Activated CD8-positive, alpha-beta memory T cell treated with anti-CD3 and anti-CD28 coated beads, Interleukin-2, amount 10 ng/mL, durations not matched to agents 7 days and 5 days (primary cell): Measurements from ENCODE around the gene GOLGA8B. TPM values are rescaled to one million over a fixed set of nuclear protein-coding genes. Genes with fewer than 3 reads are reported as not detected.

Source experiments
- ATAC-seq: fragments of 150-1000 bp; cut with Tn5 transposase; one replicate; pipeline ENCODE4 v1.10.0; 2021; ENCODE audit warnings: moderate library complexity
- CTCF ChIA-PET: fragments of 350-600 bp; sonication (Branson Sonifier 250); formaldehyde crosslinking; loops from one replicate; lab custom pipeline; 2021; ENCODE audit warnings: antibody characterized with exemption; lab: Charles Lee
- DNase-seq: peaks from one replicate; pipeline ENCODE4 v3.0.0-alpha.2; 2020
- H3K27ac Mint-ChIP-seq: one replicate; pipeline ENCODE4 v1.8.0; 2021; ENCODE audit warnings: mild to moderate bottlenecking, mixed read lengths
- H3K27me3 Mint-ChIP-seq: one replicate; pipeline ENCODE4 v1.8.0; 2021; ENCODE audit warnings: mixed read lengths
- H3K36me3 Mint-ChIP-seq: one replicate; pipeline ENCODE4 v1.8.0; 2021; ENCODE audit warnings: mild to moderate bottlenecking, mixed read lengths
- H3K4me1 Mint-ChIP-seq: one replicate; pipeline ENCODE4 v1.8.0; 2021; ENCODE audit warnings: mixed read lengths
- H3K4me3 Mint-ChIP-seq: one replicate; pipeline ENCODE4 v1.8.0; 2021; ENCODE audit warnings: mild to moderate bottlenecking, moderate library complexity, mixed read lengths
- H3K9me3 Mint-ChIP-seq: one replicate; pipeline ENCODE4 v1.8.0; 2022; ENCODE audit warnings: low read depth, mixed read lengths
- total RNA-seq, 2 experiments: library from RNA; stranded (reverse); gene quantifications; one replicate each; pipeline ENCODE4 v1.2.3, GENCODE V29; 2021

GOLGA8B gene
- total RNA-seq, 2 experiments from 2014 or later, result 278 to 372 TPM

GRCh38 chr15:34609102-34610057 lies 25.9 kb upstream of the GOLGA8B start:
- CTCF ChIA-PET, result interaction anchor here (0.7 to 1.3 kb wide), 3 partner anchors 12 to 315 kb away, joined by 3 to 5 read pairs (median 3); no protein-coding TSS in a partner anchor
- Mint-ChIP-seq H3K27ac (no peak overlapping the region), H3K4me1 (peaks cover 15% of the 10 kb centered on the region), H3K9me3 (no peaks in the 10 kb centered on the region), H3K36me3 (no peaks in the 10 kb centered on the region), H3K4me3 (no peak overlapping the region), H3K27me3 (peaks cover 58% of the 10 kb centered on the region)
- ATAC-seq (no peak), DNase-seq (no peak)

- CTCF ChIA-PET, result interaction anchor here (1.0 kb wide), 1 partner anchor 13 kb away, joined by 3 read pairs; no protein-coding TSS in a partner anchor
- ATAC-seq, result no peak
Measured at GRCh38 chr15:34608517-34608916, 25.1 kb upstream of the GOLGA8B start.

GRCh38 chr15:34607832-34608231 lies 24.4 kb upstream of the GOLGA8B start:
- Mint-ChIP-seq H3K27me3 (peaks cover 61% of the 10 kb centered on the region), H3K36me3 (no peaks in the 10 kb centered on the region)

More at GRCh38 chr15:34608517-34608916, 25.1 kb upstream of the GOLGA8B start:
- Mint-ChIP-seq H3K27ac (no peak overlapping the region), H3K4me3 (no peak overlapping the region), H3K4me1 (peaks cover 15% of the 10 kb centered on the region), H3K9me3 (no peaks in the 10 kb centered on the region), H3K36me3 (no peaks in the 10 kb centered on the region), H3K27me3 (peaks cover 62% of the 10 kb centered on the region)
- DNase-seq, result no peak

GRCh38 chr15:34606545-34606944 lies 23.1 kb upstream of the GOLGA8B start:
- Mint-ChIP-seq H3K27ac (no peak overlapping the region), H3K4me1 (peaks cover 15% of the 10 kb centered on the region), H3K4me3 (no peak overlapping the region), H3K36me3 (no peaks in the 10 kb centered on the region), H3K9me3 (no peaks in the 10 kb centered on the region), H3K27me3 (peaks cover 58% of the 10 kb centered on the region)
- ATAC-seq (no peak), DNase-seq (no peak)
- CTCF ChIA-PET, result interaction anchor here (1.4 kb wide), 1 partner anchor 11 kb away, joined by 3 read pairs; no protein-coding TSS in a partner anchor

More at GRCh38 chr15:34607832-34608231, 24.4 kb upstream of the GOLGA8B start:
- ATAC-seq, result no peak
- no peak overlapping the region for H3K4me3 Mint-ChIP-seq
- H3K27ac Mint-ChIP-seq, result no peak overlapping the region
- peaks cover 15% of the 10 kb centered on the region for H3K4me1 Mint-ChIP-seq
- no peaks in the 10 kb centered on the region for H3K9me3 Mint-ChIP-seq
- CTCF ChIA-PET, result no interaction called here
- no peak for DNase-seq

GRCh38 chr15:34606131-34606530 lies 22.7 kb upstream of the GOLGA8B start:
- no peak for ATAC-seq
- no peaks in the 10 kb centered on the region for H3K36me3 Mint-ChIP-seq
- H3K27me3 Mint-ChIP-seq, result peaks cover 54% of the 10 kb centered on the region
- no peaks in the 10 kb centered on the region for H3K9me3 Mint-ChIP-seq
- no peak for DNase-seq
- no peak overlapping the region for H3K4me3 Mint-ChIP-seq
- CTCF ChIA-PET, result interaction anchor here (1.4 kb wide), 1 partner anchor 12 kb away, joined by 3 read pairs; no protein-coding TSS in a partner anchor
- peaks cover 15% of the 10 kb centered on the region for H3K4me1 Mint-ChIP-seq
- H3K27ac Mint-ChIP-seq, result no peak overlapping the region

- H3K27me3 Mint-ChIP-seq, result peaks cover 65% of the 10 kb centered on the region
- H3K4me3 Mint-ChIP-seq, result no peak overlapping the region
- CTCF ChIA-PET, result interaction anchor here (1.2 kb wide), 1 partner anchor 15 kb away, joined by 3 read pairs; no protein-coding TSS in a partner anchor
- H3K9me3 Mint-ChIP-seq, result no peaks in the 10 kb centered on the region
- no peak for DNase-seq
- H3K4me1 Mint-ChIP-seq, result no peaks in the 10 kb centered on the region
- ATAC-seq, result no peak
- H3K27ac Mint-ChIP-seq, result no peak overlapping the region
- no peaks in the 10 kb centered on the region for H3K36me3 Mint-ChIP-seq
Measured at GRCh38 chr15:34603095-34603494, 19.6 kb upstream of the GOLGA8B start.

- H3K27me3 Mint-ChIP-seq, result peaks cover 55% of the 10 kb centered on the region
- H3K4me3 Mint-ChIP-seq, result no peak overlapping the region
- ATAC-seq, result no peak
- H3K27ac Mint-ChIP-seq, result no peak overlapping the region
- no peaks in the 10 kb centered on the region for H3K36me3 Mint-ChIP-seq
- CTCF ChIA-PET, result no interaction called here
- no peaks in the 10 kb centered on the region for H3K9me3 Mint-ChIP-seq
- no peak for DNase-seq
- no peaks in the 10 kb centered on the region for H3K4me1 Mint-ChIP-seq
Measured at GRCh38 chr15:34600923-34601322, 17.5 kb upstream of the GOLGA8B start.

GRCh38 chr15:34598799-34599585 lies 15.5 kb upstream of the GOLGA8B start:
- ATAC-seq, result no peak
- Mint-ChIP-seq H3K4me3 (no peak overlapping the region), H3K36me3 (no peaks in the 10 kb centered on the region), H3K9me3 (no peaks in the 10 kb centered on the region), H3K4me1 (no peaks in the 10 kb centered on the region), H3K27me3 (peaks cover 46% of the 10 kb centered on the region), H3K27ac (no peak overlapping the region)
- no peak for DNase-seq
- CTCF ChIA-PET, result no interaction called here

- Mint-ChIP-seq H3K4me1 (no peaks in the 10 kb centered on the region), H3K9me3 (no peaks in the 10 kb centered on the region), H3K4me3 (no peak overlapping the region), H3K27me3 (peaks cover 46% of the 10 kb centered on the region), H3K27ac (no peak overlapping the region), H3K36me3 (no peaks in the 10 kb centered on the region)
- no peak for ATAC-seq
- DNase-seq, result no peak
- CTCF ChIA-PET, result interaction anchor here (1.0 kb wide), 1 partner anchor 10 kb away, joined by 3 read pairs; no protein-coding TSS in a partner anchor
Measured at GRCh38 chr15:34597316-34597715, 13.9 kb upstream of the GOLGA8B start.

- CTCF ChIA-PET, result no interaction called here
- H3K36me3 Mint-ChIP-seq, result no peaks in the 10 kb centered on the region
- no peak overlapping the region for H3K4me3 Mint-ChIP-seq
- no peak overlapping the region for H3K27ac Mint-ChIP-seq
- peaks cover 35% of the 10 kb centered on the region for H3K27me3 Mint-ChIP-seq
- ATAC-seq (no peak), DNase-seq (no peak)
- peaks cover 2% of the 10 kb centered on the region for H3K4me1 Mint-ChIP-seq
- H3K9me3 Mint-ChIP-seq, result no peaks in the 10 kb centered on the region
Measured at GRCh38 chr15:34594361-34594760, 10.9 kb upstream of the GOLGA8B start.

- Mint-ChIP-seq H3K4me3 (no peak overlapping the region), H3K9me3 (no peaks in the 10 kb centered on the region), H3K27me3 (peaks cover 28% of the 10 kb centered on the region), H3K27ac (no peak overlapping the region), H3K4me1 (peaks cover 12% of the 10 kb centered on the region), H3K36me3 (no peaks in the 10 kb centered on the region)
- DNase-seq, result no peak
- no peak for ATAC-seq
- CTCF ChIA-PET, result interaction anchor here (1.0 kb wide), 1 partner anchor 223 kb away, joined by 3 read pairs; no protein-coding TSS in a partner anchor
Measured at GRCh38 chr15:34591306-34591705, 7.9 kb upstream of the GOLGA8B start.

GRCh38 chr15:34588046-34588674 lies 4.7 kb upstream of the GOLGA8B start:
- H3K27ac Mint-ChIP-seq, result peak overlapping the region; percentile 63

More at GRCh38 chr15:34588046-34588674, 4.7 kb upstream of the GOLGA8B start:
- Mint-ChIP-seq H3K4me1 (peaks cover 17% of the 10 kb centered on the region), H3K9me3 (no peaks in the 10 kb centered on the region), H3K36me3 (no peaks in the 10 kb centered on the region), H3K27me3 (peaks cover 24% of the 10 kb centered on the region), H3K4me3 (peak overlapping the region; percentile 77)
- ATAC-seq, result peak; percentile 42
- DNase-seq, result peak; percentile 80
- CTCF ChIA-PET, result interaction anchor here (0.6 to 1.6 kb wide), 18 partner anchors 9 to 486 kb away, joined by 3 to 12 read pairs (median 5); partner anchors contain the start of genes EMC7, GOLGA8A, KATNBL1 and LPCAT4
